ENCODE measurements around the gene STAM2. TPM values are rescaled to one million over a fixed set of nuclear protein-coding genes. Genes with fewer than 3 reads are reported as not detected.

Gene STAM2
- total RNA-seq, 1 experiment from 2014 or later: 14.2 TPM

DNA sequence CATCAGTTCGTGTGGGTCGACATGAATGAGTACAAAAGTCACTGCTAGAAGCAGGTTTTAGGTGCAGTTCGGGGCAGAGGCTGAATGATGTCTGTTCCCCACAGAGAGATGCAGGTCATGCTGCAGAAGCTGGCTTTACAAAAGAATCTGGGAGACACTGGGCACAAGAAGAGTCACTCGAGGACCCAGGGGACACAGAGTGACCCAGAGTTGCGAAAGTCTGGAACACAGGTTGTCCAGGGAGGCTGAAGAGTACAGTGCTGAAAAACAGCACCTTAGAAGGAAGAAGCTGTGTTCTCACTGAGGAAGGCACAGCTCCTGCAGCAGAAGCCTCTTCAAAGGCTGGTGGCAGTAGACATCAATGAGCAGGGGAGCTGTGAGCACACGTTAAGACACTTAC lies 91.5 kb downstream of the STAM2 start:
- no peak overlapping the region for H3T11ph ChIP-seq (ENCODE audit: low read length)
- H4K8ac ChIP-seq (replicated peaks; ENCODE audit: insufficient read length, low read depth, low read length): no peak overlapping the region
- no peak overlapping the region for H2AK5ac ChIP-seq (ENCODE audit: insufficient read length, low read length)
- no peak overlapping the region for H3K27ac ChIP-seq (ENCODE audit: insufficient read length, low read depth, low read length)
- H3K9ac ChIP-seq (ENCODE audit: extremely low read depth, insufficient read length, low read length): no peak overlapping the region
- no peaks in the 10 kb centered on the region for H4K20me1 ChIP-seq (ENCODE audit: control insufficient read depth, insufficient read depth, insufficient read length)
- H2BK5ac ChIP-seq (ENCODE audit: insufficient read length, low read length): no peak overlapping the region
- H3K36me3 Mint-ChIP-seq (ENCODE audit: insufficient read depth in 1 of 3, low read depth in 3 of 3): no peaks in the 10 kb centered on the region; a peak in 1 of 7 replicates
- H3K4me2 ChIP-seq (ENCODE audit: insufficient read depth, insufficient read length, low read length): no peak overlapping the region
- no peaks in the 10 kb centered on the region for H3K79me2 ChIP-seq (ENCODE audit: insufficient read depth, low read length)
- no peaks in the 10 kb centered on the region; the same call in 1 of the 2 replicates for H3K27me3 Mint-ChIP-seq (ENCODE audit: low read depth)
- no peaks in the 10 kb centered on the region for H3K4me1 ChIP-seq (ENCODE audit: insufficient read depth, low read length)
- no peak overlapping the region for H2BK120ac ChIP-seq (ENCODE audit: low read depth, low read length, poor library complexity, severe bottlenecking)
- TF ChIP-seq CTCF (conservative IDR thresholded peaks at IDR 0.05): no peak
- no peak for DNase-seq
- WGBS (ENCODE audit: extremely low coverage, insufficient read length, low lambda C conversion rate): no CpG with 5 or more reads among the region's 6 CpGs
- no peak overlapping the region for H2BK12ac ChIP-seq (ENCODE audit: insufficient read length, low read depth, low read length)
- H2BK15ac ChIP-seq (ENCODE audit: low read depth, low read length): no peak overlapping the region
- H3K14ac ChIP-seq (ENCODE audit: insufficient read depth, low read length): no peak overlapping the region
- no peak overlapping the region for H4K5ac ChIP-seq (ENCODE audit: insufficient read length, low read depth, low read length)
- H2AFZ ChIP-seq (ENCODE audit: low read length): no peak overlapping the region
- H3K56ac ChIP-seq (ENCODE audit: insufficient read length, low read depth, low read length): no peak overlapping the region
- no peaks in the 10 kb centered on the region for H3K9me3 Mint-ChIP-seq
- no peak overlapping the region for H3K4ac ChIP-seq (ENCODE audit: low read depth, low read length)
- no peak overlapping the region for H3K27ac Mint-ChIP-seq
- no peak overlapping the region for H3K18ac ChIP-seq (ENCODE audit: insufficient read length, low read depth, low read length)
- no peak overlapping the region for H4K91ac ChIP-seq (ENCODE audit: insufficient read length, low read depth, low read length)
- H3K79me1 ChIP-seq (ENCODE audit: insufficient read depth, low read depth, low read length, poor library complexity, severe bottlenecking): no peaks in the 10 kb centered on the region
- no peaks in the 10 kb centered on the region for H3K4me1 Mint-ChIP-seq
- H2BK20ac ChIP-seq (ENCODE audit: low read depth, low read length, poor library complexity, severe bottlenecking): no peak overlapping the region
- H3K27me3 ChIP-seq (ENCODE audit: insufficient read depth, low read length): no peaks in the 10 kb centered on the region
- no peaks in the 10 kb centered on the region for H3K9me3 ChIP-seq (ENCODE audit: control insufficient read depth, low read depth, low read length)
- H3K4me3 Mint-ChIP-seq: no peak overlapping the region
- H3K23me2 ChIP-seq (ENCODE audit: insufficient read length, low read depth, low read length, poor library complexity, severe bottlenecking): no peaks in the 10 kb centered on the region
- H3K23ac ChIP-seq (ENCODE audit: insufficient read length, low read depth, low read length): no peak overlapping the region

Data from H9 (cell line).